ENCODE data around the gene SUSD1. TPM values are rescaled to one million over a fixed set of nuclear protein-coding genes. Genes with fewer than 3 reads are reported as not detected.
"Not testable (repeated sequence)": the region's sequence is repeated elsewhere in the genome, so short reads cannot be mapped to it uniquely, and the experiment has no call there.

SUSD1 gene
- total RNA-seq, 1 donor, result 27.2 TPM

- no peak for DNase-seq (ENCODE audit: low read depth in 2 of 3, low spot score in 2 of 3)
Observed at GRCh38 chr9:112132356-112132755, 42.7 kb downstream of the SUSD1 start.

GRCh38 chr9:112130997-112131396 lies 44.1 kb downstream of the SUSD1 start:
- no peak for DNase-seq (ENCODE audit: low read depth in 2 of 3, low spot score in 2 of 3)

GRCh38 chr9:112130347-112130746 lies 44.8 kb downstream of the SUSD1 start:
- no peak for DNase-seq (ENCODE audit: low read depth in 2 of 3, low spot score in 2 of 3)

DNA sequence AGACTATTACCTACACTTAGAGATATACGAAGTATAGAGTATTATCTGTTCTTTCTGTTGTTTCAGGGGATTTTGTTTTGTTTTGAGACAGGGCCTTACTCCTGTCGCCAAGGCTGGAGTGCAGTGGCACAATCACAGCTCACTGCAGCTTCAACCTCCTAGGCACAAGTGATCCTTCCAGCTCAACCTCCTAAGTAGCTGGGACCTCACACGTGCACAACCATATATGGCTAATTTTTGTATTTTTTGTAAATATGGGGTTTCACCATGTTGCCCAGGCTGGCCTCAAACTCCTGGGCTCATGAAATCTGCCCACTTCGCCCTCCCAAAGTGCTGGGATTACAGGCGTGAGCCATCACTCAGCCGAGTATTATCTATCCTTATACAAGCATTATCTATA lies 45.9 kb downstream of the SUSD1 start:
- DNase-seq (ENCODE audit: low read depth in 2 of 3, low spot score in 2 of 3), result no peak

DNA sequence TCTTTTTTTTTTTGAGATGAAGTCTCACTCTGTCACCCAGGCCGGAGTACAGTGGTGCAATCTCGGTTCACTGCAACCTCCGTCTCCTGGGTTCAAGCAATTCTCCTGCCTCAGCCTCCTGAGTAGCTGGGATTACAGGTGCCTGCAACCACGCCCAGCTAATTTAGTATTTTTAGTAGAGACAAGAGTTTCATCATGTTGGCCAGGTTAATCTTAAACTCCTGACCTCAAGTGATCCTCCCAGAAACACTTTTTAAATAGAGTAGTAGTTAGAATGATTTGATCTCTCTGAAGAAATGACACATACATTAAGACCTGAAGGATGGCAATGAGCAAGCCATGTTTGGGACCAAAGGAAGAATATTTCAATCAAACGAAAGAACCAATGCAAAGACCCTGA lies 46.7 kb downstream of the SUSD1 start:
- not testable (repeated sequence) for DNase-seq (ENCODE audit: low read depth in 2 of 3, low spot score in 2 of 3)

DNA sequence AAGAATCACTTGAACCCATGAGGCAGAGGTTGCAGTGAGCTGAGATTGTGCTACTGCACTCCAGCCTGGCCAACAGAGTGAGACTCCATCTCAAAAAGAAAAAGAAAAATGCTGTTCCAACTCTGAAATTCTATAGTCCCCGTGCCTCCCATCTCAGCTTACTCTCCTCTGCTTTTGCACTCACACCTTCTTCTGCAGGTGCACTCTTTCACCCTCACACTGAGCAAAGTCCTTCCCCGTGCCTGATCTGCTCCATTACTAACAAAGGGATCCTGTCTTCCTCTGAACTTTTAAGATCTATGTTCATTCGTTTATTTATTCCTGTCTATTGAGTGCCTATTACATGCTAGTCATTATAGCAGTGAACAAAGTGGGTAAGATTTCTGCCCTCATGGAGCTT lies 47.8 kb downstream of the SUSD1 start:
- no peak for DNase-seq (ENCODE audit: low read depth in 2 of 3, low spot score in 2 of 3)

GRCh38 chr9:112125951-112126388 lies 49.1 kb downstream of the SUSD1 start:
- no peak for DNase-seq (ENCODE audit: low read depth in 2 of 3, low spot score in 2 of 3)

- no peak for DNase-seq (ENCODE audit: low read depth in 2 of 3, low spot score in 2 of 3)
Observed at GRCh38 chr9:112124156-112124555, 50.9 kb downstream of the SUSD1 start.

- no peak for DNase-seq (ENCODE audit: low read depth in 2 of 3, low spot score in 2 of 3)
Observed at GRCh38 chr9:112121633-112122032, 53.5 kb downstream of the SUSD1 start.

- DNase-seq (ENCODE audit: low read depth in 2 of 3, low spot score in 2 of 3), result no peak
Observed at GRCh38 chr9:112120439-112120925, 54.6 kb downstream of the SUSD1 start.

DNA sequence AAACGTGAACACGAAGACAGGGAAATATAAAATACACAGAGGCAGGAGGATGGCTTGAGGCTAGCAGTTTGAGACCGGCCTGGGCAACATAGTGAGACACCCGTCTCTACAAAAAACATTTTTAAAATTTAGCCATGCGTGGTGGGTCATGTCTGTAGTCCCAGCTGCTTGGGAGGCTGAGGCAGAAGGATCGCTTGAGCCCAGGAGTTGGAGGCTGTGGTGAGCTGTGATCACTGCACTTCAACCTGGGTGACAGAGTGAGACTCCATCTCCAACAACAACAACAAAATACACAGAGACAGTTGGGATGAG lies 55.1 kb downstream of the SUSD1 start:
- DNase-seq (ENCODE audit: low read depth in 2 of 3, low spot score in 2 of 3), result no peak

DNA sequence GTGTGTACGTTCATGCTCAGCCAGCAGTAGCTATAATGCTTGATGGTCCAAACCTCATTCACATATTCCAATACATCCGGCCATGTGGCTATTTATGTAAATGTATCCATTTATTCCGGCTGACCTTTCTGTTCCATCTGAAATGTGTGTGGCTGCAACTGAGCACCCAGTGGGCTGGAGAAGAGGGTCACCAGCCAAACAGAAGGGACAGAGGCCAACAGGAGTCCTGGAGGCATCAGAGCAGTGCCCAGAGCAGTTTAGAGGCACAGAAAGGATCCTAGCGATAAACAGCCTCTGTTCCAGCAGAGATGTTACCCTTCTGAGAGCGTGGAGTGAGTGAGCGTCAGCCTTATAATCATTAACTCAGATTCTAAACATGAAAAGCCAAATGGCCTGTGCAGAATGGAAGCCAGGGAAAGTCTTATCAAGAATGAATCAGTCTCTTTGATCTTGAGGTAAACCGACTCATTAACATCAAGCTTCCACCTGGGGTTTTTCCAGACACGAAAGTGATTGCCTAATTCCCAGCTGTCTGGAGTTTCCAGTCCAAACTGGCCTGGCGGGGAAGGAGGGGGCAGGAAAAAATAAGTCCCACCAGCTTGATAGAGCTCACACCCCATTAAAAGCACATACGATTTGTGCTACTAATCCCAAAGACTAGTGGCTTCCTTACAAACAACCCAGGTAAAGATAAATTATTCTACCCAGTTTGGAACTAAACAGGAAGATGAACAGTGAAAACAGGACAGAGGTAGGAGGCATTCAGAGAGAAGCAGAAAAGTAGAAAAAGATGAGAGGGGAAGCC lies 55.7 kb downstream of the SUSD1 start:
- no peak for DNase-seq (ENCODE audit: low read depth in 2 of 3, low spot score in 2 of 3)

DNA sequence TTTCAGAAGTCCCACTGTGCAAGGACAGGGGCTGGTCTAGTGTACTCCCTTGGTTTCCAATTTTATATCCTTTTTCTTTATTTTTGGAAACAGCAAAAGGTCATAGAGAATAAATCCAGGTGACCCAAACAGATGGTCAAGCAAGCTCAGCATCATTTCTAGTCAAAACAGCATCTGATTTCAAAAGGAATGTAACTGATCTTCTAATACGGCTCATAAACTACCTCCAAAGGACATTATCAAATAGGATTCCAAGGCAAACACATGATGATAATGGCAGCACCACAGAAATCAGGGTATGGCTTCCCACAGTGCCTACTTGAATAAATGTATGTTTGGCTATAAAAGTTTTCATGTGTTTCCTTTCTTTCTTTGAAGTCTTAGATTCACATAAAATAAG lies 57.1 kb downstream of the SUSD1 start:
- DNase-seq (ENCODE audit: low read depth in 2 of 3, low spot score in 2 of 3), result no peak

GRCh38 chr9:112115970-112116753 lies 58.9 kb downstream of the SUSD1 start:
- no peak for DNase-seq (ENCODE audit: low read depth in 2 of 3, low spot score in 2 of 3)

DNA sequence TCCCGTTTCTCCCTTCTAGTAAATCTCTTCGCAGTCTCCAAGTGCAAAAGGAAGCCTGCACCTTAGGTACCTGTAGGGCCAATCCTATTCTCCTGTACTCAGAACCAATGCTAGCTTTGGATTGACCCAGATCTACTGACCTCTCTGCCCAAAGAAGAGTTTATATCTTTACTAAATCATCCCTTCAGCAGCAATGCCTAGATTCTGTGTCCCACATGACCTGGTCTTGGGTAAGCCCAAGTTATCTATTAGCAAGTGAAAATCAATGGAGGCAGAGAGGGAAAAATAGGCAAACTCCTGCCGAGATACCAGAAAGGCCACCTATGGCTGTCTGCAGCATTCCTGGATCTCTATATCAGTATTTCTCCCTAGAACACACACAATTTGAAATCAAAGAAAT lies 60.0 kb downstream of the SUSD1 start:
- no peak for DNase-seq (ENCODE audit: low read depth in 2 of 3, low spot score in 2 of 3)

DNA sequence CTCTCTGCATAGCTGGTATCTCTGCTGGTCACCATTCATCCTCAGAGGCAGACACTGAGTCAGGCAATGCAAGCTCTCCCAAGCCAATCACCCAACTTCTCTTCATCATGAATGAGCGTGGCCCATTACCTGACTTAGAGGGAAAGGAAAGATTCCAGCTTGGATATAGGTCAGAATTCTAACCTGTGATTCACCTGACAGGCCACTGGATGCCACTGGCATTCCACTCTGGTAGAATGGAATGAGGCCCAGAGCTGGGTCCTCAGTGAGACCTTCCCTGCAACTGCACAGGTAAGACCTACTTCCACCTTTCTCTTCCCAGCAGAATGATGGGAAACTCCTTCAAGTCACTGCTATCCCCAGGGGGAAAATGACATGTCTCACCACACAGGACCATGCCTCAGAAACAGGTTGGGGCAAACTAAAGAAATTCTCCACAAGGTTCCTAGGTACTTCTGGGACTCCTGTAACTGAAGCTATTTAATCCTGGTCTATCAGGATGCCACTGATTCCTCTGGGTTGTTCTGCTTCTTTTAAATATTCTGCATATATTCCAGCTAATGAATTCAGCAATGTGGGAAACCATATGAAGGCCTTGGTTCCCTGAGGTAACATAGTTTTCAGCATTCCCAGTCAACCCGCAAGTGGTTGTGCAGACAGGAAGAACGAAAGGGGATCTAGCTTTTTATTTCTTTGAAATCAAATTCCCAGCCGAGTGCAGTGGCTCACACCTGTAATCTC lies 62.0 kb downstream of the SUSD1 start:
- DNase-seq (ENCODE audit: low read depth in 2 of 3, low spot score in 2 of 3), result peak in 1 of 3 donors; percentile 15

GRCh38 chr9:112112519-112112918 lies 62.6 kb downstream of the SUSD1 start:
- DNase-seq (ENCODE audit: low read depth in 2 of 3, low spot score in 2 of 3), result no peak

GRCh38 chr9:112111461-112111860 lies 63.6 kb downstream of the SUSD1 start:
- DNase-seq (ENCODE audit: low read depth in 2 of 3, low spot score in 2 of 3), result no peak

DNA sequence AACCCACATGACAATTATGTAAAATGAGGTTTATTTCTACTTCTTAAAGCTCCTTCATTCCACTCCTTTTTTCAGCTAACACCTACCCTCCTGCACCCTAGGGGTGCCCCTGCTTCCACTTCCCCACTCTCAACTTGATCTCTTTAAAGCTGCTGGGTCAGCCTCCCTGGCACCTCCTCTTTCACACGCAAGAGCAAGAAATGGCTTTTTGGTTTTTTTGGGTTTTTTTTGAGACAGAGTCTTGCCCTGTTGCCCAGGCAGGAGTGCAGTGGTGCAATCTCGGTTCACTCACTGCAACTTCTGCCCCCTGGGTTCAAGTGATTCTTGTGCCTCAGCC lies 64.4 kb downstream of the SUSD1 start:
- no peak for DNase-seq (ENCODE audit: low read depth in 2 of 3, low spot score in 2 of 3)

DNA sequence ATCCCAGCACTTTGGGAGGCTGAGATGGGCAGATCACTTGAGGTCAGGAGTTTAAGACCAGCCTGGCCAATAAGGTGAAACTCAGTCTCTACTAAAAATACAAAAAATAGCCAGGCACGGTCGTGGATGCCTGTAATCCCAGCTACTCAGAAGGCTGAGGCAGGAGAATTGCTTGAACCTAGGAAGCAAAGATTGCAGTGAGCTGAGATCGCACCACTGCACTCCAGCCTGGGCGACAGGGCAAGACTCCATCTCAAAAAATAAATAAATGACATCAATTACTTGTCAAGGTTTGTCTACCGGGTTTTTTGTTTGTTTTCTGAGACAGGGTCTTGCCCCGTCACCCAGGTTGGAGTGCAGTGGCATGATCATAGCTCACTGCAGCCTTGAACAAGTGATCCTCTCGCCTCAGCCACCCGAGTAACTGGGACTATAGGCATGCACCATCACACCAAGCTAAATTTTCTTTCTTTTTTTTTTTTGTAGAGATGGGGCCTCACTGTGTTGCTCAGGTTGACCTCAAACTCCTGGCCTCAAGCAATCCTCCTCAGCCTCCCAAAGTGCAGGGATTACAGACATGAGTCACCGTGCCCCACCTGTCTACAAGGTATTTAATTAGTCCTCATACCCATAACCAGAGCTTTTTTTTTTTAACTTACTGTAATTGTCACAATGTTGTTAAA lies 64.9 kb downstream of the SUSD1 start:
- DNase-seq (ENCODE audit: low read depth in 2 of 3, low spot score in 2 of 3), result no peak

DNA sequence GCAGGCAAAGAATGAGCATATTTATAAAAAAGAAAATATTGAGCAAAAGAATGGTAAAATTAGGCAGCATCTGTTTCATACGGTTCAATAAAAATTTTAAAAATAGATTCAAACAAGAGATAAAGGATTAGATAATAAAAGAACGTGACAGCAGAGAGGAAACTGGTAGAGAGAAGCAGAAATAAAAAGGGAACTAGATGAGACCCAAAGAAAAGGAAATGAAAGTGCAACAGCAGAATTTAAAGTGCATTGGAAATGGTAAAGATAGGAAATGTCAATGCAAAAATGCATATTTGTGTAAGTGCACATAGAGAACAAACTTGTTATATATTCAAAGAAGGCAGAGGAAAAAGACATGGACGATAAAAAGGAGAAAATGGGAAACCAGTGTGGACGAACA lies 70.2 kb downstream of the SUSD1 start:
- DNase-seq (ENCODE audit: low read depth in 2 of 3, low spot score in 2 of 3), result peak in 1 of 3 donors; percentile 40

Measured in hematopoietic multipotent progenitor cell (in vitro differentiated cells).